ENCODE measurements around the gene SALL1. TPM values are rescaled to one million over a fixed set of nuclear protein-coding genes. Genes with fewer than 3 reads are reported as not detected.
A peak's percentile ranks its signal among the peaks of the same experiment; 100 is the strongest.

The SALL1 gene
- polyA plus RNA-seq, 1 donor: 126 TPM

DNA sequence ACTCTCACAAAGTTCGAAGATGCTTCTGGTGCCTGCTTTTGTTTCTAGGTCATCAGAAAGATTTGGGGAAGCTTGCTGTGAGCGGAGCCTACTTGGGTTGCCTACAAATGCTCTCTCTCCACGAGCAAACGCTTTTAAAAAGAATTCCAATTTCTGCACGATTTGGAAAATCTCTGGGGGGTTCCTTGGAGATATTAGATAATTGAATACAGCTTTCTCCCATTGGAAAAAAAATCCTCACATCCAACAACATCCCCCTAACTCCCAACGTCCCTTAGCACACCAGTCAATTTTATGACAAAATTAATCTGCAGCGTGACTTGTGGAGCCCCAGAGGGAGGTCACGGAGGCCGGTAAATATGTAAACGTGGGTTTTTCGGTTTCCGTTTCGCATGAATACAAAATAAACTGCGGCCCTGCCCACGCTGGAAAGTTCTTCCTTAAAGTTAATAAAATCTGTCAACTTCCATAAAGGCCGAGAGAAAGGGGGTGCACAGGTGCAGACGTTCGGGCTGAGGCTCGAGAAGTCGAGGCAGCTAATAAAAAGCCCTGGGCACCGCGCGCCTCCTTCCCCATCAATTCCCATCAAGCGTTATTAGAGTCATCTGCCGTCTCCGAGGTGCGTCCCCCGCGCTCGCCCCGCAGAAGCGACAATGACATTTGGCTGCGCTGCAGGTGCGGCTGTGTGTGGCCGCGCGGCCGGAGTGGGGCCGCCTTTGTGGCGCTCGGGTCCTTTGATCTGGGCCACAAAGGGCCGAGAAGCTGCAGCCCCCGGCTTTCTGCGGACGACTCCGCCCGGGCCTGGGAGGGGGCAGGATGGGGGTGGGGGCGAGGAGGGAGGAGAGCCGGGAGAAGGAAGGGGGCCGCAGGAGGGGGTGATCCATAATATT, 37.6 kb downstream of the SALL1 start:
- DNase-seq: no peak

- DNase-seq: no peak
Observed at GRCh38 chr16:51112323-51112722, 38.7 kb downstream of the SALL1 start.

DNA sequence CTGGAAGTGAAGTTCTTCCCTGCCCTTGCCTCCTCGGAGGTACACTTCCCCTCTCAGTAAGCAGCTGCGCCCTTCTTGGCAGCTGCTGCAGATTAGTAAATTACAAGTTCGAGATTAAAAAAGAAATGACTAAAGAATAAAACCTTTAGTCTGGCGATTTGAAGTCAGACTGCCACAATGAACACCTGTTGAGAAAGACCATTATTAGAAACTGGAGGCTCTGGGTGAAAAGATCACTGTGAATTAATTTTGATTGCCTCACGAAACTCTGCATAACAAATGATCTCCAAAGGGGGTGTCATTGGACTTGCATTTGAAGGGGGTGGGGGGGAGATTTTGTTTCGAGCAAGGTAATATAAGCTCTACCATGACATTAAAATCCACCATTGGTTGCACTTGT, 39.3 kb downstream of the SALL1 start:
- no peak for DNase-seq

DNA sequence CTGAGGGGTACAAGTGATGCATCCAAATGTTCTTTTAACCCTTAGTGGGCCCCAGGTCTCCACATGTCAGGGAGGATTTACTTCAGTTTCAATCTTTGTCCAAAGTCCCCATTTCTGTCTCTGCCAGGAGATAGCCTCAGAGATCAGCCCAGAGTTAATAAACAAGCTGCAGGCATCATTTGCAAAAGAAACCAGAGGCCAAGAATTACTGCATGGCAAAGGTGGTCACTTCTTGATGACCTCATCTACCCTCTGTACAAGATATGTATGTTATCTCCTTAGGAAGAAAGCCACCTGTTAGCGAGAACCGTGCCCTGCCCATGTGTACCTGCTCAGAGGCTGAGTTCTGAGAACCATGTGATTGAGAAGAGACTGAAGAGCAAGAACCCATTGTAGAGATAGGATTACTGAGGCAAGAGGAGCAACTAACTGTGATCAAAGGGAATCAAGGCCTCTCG, 40.3 kb downstream of the SALL1 start:
- DNase-seq: no peak

GRCh38 chr16:51109173-51109572, 41.9 kb downstream of the SALL1 start:
- no peak for DNase-seq

DNA sequence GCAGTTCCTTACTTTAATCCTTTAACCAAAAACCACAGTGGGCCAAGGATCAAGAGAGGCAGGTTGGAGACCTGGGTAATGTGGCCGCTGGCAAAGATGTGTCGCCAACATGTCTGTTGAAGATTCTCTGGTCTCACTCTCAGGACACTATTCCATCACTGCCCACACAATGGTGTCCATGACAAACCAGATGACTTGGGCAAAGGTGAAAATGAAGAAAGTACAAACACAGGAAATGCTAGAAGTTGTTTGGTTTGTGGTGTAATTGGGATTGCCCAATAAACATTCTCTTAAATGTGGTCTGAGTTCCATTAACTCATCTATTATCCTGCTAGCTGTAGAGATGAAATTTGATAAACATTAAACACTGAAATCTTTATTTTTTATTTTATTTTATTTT, 43.3 kb downstream of the SALL1 start:
- DNase-seq: no peak

GRCh38 chr16:51106535-51106934, 44.5 kb downstream of the SALL1 start:
- DNase-seq: no peak

- DNase-seq: no peak
Observed at GRCh38 chr16:51103590-51103989, 47.5 kb downstream of the SALL1 start.

DNA sequence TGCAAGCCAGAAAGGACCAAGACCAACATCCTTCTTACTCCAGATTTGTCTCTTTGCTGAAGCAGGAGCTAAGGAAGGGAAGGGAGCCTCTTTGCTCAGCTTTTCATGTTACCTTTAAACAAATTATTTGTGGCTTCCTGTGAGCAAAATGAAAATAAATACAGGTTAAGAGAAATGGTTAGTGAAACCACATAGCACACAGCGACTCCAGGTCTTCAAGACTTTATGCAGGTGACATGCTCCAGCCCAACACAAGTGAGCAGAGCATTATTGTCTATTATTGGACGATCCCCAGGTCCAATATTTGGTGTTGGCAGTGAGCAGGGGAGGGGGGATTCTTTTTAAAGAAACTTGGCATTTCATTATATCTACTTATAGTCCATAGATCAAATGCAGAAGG, 53.3 kb downstream of the SALL1 start:
- DNase-seq: no peak

DNA sequence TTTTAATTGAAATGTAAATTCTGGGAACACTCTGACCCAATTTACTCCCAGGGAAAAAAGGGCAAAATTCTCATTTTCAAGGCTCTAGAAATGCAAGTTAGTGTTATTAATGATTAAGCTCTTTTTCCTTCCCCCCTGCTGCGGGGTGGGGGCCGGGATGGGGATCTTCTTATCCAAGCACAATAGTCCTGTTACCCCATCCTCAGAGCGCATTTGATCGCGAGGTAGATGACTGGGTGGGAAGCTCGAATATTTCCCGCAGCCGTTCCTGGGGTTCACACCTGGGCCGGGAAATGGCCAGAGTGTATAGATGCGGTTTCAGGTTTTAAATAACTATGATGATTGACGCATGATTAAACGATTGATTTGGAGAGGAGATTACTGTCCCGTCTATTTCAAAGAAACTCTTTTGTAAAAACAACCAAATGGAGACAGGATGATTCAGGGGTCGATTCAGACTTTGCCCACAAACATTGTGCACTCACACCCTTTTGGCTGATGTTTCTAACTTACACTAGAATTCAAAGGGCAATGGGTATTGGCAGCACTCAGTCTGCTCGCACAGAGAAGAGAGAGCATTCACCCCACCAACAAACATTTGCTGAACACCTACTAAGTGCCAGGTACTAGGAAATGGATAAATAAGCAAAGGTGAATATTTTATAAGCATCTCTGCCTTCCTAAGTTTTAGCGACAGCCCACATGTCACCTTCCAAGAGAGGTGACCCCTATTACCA, 55.0 kb downstream of the SALL1 start:
- DNase-seq: no peak

DNA sequence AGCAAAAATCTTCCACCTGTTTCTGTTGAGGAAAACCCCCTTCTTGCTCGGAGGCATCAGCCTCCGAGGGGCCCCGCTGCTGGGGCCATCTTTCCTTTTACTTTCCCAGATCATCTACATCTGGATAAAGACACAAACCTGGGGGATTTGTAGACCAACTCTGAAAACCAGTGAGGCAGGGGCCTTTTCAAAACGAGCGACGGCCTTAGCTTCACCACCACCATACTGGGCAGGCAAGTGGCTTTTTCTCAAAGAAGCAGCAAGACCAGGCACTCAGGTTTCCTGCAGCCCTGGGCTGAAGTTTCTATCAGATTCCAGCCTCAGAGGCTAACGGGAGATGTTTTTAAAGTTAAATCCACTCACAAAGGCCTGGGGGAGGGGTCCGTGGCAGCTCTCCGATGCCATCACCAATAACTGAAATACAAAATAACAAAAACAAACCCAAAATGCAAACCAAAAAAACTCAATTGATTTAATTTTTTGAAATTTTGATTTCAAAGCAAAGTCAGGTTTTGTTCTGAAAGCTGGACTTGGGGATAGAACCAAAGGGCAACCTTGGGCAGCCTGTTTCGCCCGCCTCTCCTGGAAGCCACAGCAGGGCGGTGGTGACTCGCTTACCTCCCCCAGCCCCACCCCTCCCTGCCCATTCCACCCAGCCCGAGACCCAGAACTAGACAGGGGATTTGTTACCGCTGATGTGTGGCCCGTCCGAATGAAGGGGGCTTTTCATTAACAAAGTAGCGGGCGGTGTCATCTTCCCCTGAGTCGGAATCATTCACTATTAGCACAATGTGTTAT, 55.8 kb downstream of the SALL1 start:
- DNase-seq: peak; percentile 44

- DNase-seq: no peak
Observed at GRCh38 chr16:51093726-51094280, 57.3 kb downstream of the SALL1 start.

All from left kidney (tissue), 2 donors.